Retinal pigment epithelial cell (primary cell): ENCODE data around the gene HECTD4.

Experiments used
- DNase-seq: peaks from one replicate; pipeline ENCODE4 v3.0.0-alpha.2; 2010; ENCODE audit warnings: low read depth
- H3K4me3 ChIP-seq: 2 replicates; pipeline ENCODE4 v1.5.1; 2011; ENCODE audit warnings: mild to moderate bottlenecking, low read length, control low read depth, moderate library complexity
- TF ChIP-seq, protein P1 (sequence below): conservative IDR thresholded peaks from 2 replicates; pipeline ENCODE4 v1.5.1; 2011; ENCODE audit warnings: low read depth, low read length, control low read depth, inconsistent platforms

HECTD4 gene

DNA sequence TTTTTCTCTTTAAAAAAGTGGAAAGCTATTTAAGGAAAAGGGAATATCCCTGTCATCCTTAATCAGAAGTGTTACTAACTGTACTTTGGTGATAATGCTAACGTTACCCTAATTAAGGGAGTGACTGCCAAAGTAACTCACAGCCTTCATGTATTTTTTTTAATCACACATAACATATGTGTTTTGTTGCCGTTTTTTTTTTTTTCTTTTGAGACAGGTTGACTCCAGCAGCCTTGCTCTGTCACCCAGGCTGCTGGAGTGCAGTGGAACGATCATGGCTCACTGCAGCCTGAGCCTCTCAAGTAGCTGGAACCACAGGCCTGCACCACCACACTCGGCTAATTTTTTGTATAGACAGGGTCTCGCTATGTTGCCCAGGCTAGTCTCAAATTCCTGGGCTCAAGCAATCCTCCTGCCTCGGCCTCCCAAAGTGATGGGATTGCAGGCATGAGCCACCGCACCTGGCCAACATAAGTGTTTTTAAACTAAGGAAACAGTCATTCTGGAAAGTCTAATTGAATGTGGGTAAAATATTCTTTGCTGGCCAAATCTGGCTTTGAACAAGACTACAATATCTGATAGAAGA, 56.5 kb downstream of the HECTD4 start:
- no peak for DNase-seq
- TF ChIP-seq, protein P1, sequence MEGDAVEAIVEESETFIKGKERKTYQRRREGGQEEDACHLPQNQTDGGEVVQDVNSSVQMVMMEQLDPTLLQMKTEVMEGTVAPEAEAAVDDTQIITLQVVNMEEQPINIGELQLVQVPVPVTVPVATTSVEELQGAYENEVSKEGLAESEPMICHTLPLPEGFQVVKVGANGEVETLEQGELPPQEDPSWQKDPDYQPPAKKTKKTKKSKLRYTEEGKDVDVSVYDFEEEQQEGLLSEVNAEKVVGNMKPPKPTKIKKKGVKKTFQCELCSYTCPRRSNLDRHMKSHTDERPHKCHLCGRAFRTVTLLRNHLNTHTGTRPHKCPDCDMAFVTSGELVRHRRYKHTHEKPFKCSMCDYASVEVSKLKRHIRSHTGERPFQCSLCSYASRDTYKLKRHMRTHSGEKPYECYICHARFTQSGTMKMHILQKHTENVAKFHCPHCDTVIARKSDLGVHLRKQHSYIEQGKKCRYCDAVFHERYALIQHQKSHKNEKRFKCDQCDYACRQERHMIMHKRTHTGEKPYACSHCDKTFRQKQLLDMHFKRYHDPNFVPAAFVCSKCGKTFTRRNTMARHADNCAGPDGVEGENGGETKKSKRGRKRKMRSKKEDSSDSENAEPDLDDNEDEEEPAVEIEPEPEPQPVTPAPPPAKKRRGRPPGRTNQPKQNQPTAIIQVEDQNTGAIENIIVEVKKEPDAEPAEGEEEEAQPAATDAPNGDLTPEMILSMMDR = no peak
- H3K4me3 ChIP-seq = no peak overlapping the region

DNA sequence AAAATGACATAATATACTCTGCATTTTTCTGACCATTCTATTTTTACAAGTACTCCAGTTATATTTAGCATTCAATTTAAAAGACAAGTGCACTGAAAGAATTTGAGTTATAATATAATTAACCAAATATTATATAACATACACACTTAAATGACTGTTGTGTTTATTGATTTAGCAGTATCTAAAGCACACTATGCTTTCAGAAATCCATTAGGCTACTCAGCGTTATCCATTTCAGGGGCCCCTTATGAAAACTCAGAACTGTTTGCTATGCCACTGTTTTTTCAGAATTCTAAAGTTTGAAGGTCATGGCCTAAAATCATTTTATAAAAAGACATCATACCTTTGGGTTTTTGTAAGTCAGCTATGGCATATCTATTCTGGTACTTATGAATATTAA, 57.1 kb downstream of the HECTD4 start:
- H3K4me3 ChIP-seq = no peak overlapping the region
- no peak for DNase-seq
- TF ChIP-seq, protein P1 = no peak

DNA sequence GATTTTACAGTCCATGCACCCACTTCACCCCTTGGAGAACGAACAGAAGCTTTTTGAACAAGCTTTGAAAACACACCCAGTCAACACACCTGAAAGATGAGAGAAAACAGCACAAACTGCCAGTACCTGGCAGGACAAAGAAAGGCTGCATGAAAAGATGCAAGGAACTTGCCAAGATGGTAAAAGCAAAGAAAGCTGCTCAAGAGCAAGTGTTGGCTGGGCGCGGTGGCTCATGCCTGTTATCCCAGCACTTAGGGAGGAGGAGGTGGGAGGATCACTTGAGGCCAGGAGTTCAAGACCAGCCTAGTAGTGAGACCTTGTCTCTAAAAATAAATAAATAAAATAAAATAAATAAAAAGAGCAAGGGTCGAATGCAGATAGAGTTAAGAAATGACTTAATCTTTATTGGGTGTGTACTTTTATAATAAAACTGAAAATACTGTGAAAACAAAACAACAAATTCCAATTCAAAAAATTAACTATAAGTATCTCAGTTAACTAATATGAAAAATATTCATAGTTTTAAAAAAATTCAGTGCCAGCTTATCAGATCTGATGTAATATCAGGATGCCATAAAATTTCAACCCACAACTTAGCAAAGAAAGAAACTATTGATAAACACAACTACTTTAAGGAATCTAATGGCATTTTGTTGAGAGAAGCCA, 59.2 kb downstream of the HECTD4 start:
- no peak overlapping the region for H3K4me3 ChIP-seq
- TF ChIP-seq, protein P1 = no peak
- no peak for DNase-seq

DNA sequence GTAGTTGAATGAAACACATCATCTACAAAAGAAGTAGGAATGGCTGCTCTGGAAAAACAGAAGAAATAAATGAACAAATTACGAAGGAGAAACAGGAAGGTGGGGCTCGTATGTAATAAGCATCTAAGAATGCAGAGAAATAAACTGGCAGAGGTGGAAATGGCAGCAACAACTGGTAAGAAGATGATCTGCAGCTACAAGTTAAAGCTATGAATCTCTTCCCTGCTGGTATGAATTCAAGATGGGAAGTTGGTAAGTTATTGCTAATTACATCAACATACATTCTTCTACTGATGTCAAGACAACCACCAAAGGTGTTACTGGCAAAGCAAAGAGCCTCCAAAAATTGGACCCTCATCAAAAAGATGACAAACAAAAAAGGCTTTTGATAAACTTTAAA, 59.8 kb downstream of the HECTD4 start:
- TF ChIP-seq, protein P1 = no peak
- DNase-seq = no peak
- H3K4me3 ChIP-seq = no peak overlapping the region

DNA sequence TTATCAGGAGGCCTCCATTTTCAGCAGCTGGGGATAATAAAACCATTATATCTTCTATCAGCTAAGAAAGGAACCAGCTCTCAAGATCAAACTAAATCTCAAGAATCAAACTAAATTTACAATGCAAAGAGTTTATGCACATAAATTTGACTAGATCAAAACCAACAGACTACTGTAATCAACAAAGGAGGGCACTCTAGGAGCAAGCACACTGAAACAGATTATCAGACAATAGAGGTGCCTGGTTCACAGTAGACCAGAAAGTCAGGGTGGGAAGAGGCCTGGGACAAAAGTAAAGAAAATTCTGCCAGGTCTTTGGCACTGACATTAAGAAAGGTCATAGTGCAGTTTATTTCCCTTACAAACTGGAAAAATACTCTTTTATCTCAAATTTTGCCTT, 61.0 kb downstream of the HECTD4 start:
- TF ChIP-seq, protein P1 = no peak
- no peak overlapping the region for H3K4me3 ChIP-seq
- no peak for DNase-seq

DNA sequence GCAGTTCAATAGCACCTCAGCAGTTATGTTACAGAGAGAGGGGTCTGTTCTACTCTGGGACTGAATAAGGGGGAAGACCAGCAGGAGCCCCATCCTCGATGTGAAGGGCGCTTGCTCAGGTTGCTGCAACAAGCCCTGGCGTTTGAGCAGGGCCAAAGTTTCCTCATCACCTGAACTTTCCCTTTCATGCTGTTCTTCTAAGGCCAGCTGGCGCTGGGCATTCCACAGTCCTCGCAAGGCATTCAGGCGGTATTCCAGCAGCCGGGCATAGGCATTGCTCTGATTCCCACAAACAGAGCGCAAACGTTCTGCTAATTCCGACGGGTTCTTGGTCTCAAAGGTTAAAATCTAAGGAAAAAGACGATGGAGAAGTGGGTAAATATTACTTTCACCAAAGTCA, 62.8 kb downstream of the HECTD4 start:
- no peak overlapping the region for H3K4me3 ChIP-seq
- TF ChIP-seq, protein P1 = no peak
- no peak for DNase-seq

DNA sequence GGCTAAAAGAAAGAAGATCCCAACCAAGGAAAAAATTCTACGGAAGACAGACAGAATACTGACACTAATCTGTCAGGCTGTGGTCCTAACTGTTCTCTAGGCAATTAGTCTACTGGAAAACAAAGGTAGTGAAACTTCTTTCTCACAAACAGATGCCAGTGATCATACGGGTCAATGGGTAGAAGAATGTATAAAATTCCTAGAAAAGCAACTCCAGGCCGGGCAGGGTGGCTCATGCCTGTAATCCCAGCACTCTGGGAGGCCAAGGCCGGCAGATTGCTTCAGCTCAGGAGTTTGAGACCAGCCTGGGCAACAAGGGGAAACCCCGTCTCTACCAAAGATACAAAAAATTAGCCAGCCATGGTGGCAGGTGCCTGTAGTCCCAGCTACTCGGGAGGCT, 64.8 kb downstream of the HECTD4 start:
- TF ChIP-seq, protein P1 = no peak
- H3K4me3 ChIP-seq = no peak overlapping the region
- peak; percentile 12 for DNase-seq
